ENCODE data around the gene PARVG. TPM values are rescaled to one million over a fixed set of nuclear protein-coding genes. Genes with fewer than 3 reads are reported as not detected.
A peak's percentile ranks its signal among the peaks of the same experiment; 100 is the strongest.

PARVG gene, protein sequence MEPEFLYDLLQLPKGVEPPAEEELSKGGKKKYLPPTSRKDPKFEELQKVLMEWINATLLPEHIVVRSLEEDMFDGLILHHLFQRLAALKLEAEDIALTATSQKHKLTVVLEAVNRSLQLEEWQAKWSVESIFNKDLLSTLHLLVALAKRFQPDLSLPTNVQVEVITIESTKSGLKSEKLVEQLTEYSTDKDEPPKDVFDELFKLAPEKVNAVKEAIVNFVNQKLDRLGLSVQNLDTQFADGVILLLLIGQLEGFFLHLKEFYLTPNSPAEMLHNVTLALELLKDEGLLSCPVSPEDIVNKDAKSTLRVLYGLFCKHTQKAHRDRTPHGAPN
- 10 to 100 TPM in 2 of 4 donors, 1 to 10 TPM in 2; 7.1 to 16.2 (median 11.2) TPM for total RNA-seq

GRCh38 chr22:44180706-44181032, at the start of gene PARVG:
Gene PARVG (plus strand): TSS chr22:44180925. CDS start chr22:44183330, 2,405 bp downstream.
- Histone ChIP-seq H3K27ac (replicated peaks in 1 of 4) (peak within 1 kb of the TSS; percentile 41 to 57 (median 48)), H3K4me1 (peaks cover 0 to 3% (median 0%) of the 10 kb centered on the region in 4 donors), H3K9me3 (no peaks in the 10 kb centered on the region), H3K27me3 (peaks cover 0 to 36% (median 0%) of the 10 kb centered on the region in 4 donors), H3K36me3 (no peaks in the 10 kb centered on the region), H3K4me3 (peak within 1 kb of the TSS; percentile 14 to 49 (median 34))
- WGBS, result 77% methylated on average over 5 of the region's 5 CpGs
- TF ChIP-seq POLR2AphosphoS5 (IDR thresholded peaks at IDR 0.05) (no peak), POLR2A (IDR thresholded peaks at IDR 0.05; ENCODE audit: low read depth) (no peak), EP300 (IDR thresholded peaks at IDR 0.05) (no peak)
- TF ChIP-seq, protein P1, sequence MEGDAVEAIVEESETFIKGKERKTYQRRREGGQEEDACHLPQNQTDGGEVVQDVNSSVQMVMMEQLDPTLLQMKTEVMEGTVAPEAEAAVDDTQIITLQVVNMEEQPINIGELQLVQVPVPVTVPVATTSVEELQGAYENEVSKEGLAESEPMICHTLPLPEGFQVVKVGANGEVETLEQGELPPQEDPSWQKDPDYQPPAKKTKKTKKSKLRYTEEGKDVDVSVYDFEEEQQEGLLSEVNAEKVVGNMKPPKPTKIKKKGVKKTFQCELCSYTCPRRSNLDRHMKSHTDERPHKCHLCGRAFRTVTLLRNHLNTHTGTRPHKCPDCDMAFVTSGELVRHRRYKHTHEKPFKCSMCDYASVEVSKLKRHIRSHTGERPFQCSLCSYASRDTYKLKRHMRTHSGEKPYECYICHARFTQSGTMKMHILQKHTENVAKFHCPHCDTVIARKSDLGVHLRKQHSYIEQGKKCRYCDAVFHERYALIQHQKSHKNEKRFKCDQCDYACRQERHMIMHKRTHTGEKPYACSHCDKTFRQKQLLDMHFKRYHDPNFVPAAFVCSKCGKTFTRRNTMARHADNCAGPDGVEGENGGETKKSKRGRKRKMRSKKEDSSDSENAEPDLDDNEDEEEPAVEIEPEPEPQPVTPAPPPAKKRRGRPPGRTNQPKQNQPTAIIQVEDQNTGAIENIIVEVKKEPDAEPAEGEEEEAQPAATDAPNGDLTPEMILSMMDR (IDR thresholded peaks at IDR 0.05), result no peak
- intact Hi-C loops (cut with DNase I), result no loop called here
- DNase-seq (ENCODE audit: extremely low spot score), result no peak

- no peak for DNase-seq (ENCODE audit: extremely low spot score)
- intact Hi-C loops (cut with DNase I), result no loop called here
Measured at GRCh38 chr22:44131412-44131811, 49.3 kb upstream of the PARVG start.

DNA sequence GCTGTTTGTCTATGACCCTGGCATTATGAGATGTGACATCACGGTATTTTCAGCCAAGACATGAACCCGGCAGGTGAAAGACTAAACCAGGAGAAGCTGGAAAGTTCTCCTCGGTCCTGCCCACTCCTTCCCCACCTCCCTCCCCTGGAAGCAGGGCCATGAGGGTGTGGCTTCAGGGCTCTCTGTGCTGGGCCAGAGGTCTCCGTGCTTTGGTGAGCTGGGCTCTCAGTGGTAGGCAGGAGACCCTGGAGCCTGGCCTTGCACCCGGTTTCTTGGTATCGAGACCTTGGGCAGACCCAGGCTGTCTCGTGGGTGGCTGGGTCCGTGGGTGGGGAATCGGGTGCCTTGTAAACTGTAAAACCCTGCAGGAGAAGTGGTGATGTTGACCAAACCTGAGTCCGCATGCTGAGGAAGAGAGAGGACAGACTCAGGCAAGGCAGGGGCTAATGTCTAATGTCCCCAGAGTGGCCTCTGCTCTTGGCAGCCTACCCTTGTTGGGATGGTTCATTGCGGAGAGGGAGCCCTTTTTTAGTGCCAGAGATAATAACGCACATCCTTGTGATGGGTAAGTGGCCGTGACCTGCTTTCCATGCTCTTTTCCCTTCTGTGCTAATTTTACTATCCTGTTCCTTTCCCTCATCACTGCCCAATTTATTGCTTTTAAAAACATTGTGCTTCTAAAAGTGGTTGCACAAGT, 48.6 kb upstream of the PARVG start:
- H3K9me3 ChIP-seq, result peaks cover 0 to 9% (median 3%) of the 10 kb centered on the region in 4 donors
- H3K36me3 ChIP-seq, result peaks cover 27 to 66% (median 62%) of the 10 kb centered on the region in 4 donors
- no peak overlapping the region for H3K27ac ChIP-seq (replicated peaks in 1 of 4)
- H3K4me1 ChIP-seq, result peaks cover 0 to 3% (median 0%) of the 10 kb centered on the region in 4 donors
- intact Hi-C loops (cut with DNase I), result no loop called here
- no peaks in the 10 kb centered on the region for H3K27me3 ChIP-seq
- 92% methylated on average over 12 of the region's 13 CpGs for WGBS
- TF ChIP-seq POLR2A (IDR thresholded peaks at IDR 0.05; ENCODE audit: low read depth) (no peak), EP300 (IDR thresholded peaks at IDR 0.05) (no peak), POLR2AphosphoS5 (IDR thresholded peaks at IDR 0.05) (no peak)
- TF ChIP-seq, protein P1 (IDR thresholded peaks at IDR 0.05), result no peak
- no peak overlapping the region for H3K4me3 ChIP-seq
- DNase-seq (ENCODE audit: extremely low spot score), result no peak

More at GRCh38 chr22:44131412-44131811, 49.3 kb upstream of the PARVG start:
- no peak overlapping the region for H3K27ac ChIP-seq (replicated peaks in 1 of 4)
- no peaks in the 10 kb centered on the region for H3K27me3 ChIP-seq
- WGBS, result 90% methylated on average over 11 of the region's 12 CpGs
- peaks cover 20 to 61% (median 54%) of the 10 kb centered on the region in 4 donors for H3K36me3 ChIP-seq
- TF ChIP-seq POLR2AphosphoS5 (IDR thresholded peaks at IDR 0.05), result no peak
- no peak for TF ChIP-seq POLR2A (IDR thresholded peaks at IDR 0.05; ENCODE audit: low read depth)
- TF ChIP-seq, protein P1 (IDR thresholded peaks at IDR 0.05), result no peak
- TF ChIP-seq EP300 (IDR thresholded peaks at IDR 0.05), result no peak
- H3K4me1 ChIP-seq, result peaks cover 0 to 3% (median 0%) of the 10 kb centered on the region in 4 donors
- peaks cover 0 to 8% (median 3%) of the 10 kb centered on the region in 4 donors for H3K9me3 ChIP-seq
- H3K4me3 ChIP-seq, result no peak overlapping the region

DNA sequence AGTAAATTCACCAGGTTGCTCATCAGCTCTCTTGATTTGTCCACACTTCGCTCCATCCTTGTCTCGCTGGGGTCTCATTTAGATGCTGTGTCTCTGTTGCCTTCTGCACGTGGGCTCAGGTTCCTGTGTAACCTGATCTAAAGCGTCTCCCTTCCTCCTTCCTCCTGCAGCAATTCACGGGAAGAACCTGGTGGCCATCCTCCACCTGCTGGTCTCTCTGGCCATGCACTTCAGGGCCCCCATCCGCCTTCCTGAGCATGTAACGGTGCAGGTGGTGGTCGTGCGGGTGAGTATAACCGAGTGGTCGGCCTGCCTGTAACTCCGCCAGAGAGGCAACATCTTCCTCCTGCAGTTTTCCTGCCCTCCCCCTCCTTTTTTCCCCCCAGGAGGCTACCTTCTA, 48.0 kb upstream of the PARVG start:
- H3K4me3 ChIP-seq, result no peak overlapping the region
- TF ChIP-seq POLR2AphosphoS5 (IDR thresholded peaks at IDR 0.05) (no peak), EP300 (IDR thresholded peaks at IDR 0.05) (no peak), POLR2A (IDR thresholded peaks at IDR 0.05; ENCODE audit: low read depth) (no peak)
- TF ChIP-seq, protein P1 (IDR thresholded peaks at IDR 0.05), result no peak
- DNase-seq (ENCODE audit: extremely low spot score), result no peak
- H3K9me3 ChIP-seq, result peaks cover 0 to 15% (median 8%) of the 10 kb centered on the region in 4 donors
- H3K36me3 ChIP-seq, result peaks cover 33 to 72% (median 67%) of the 10 kb centered on the region in 4 donors
- no peaks in the 10 kb centered on the region for H3K27me3 ChIP-seq
- H3K27ac ChIP-seq (replicated peaks in 1 of 4), result no peak overlapping the region
- H3K4me1 ChIP-seq, result peaks cover 0 to 3% (median 0%) of the 10 kb centered on the region in 4 donors
- 95% methylated on average over 12 of the region's 12 CpGs for WGBS
- intact Hi-C loops (cut with DNase I), result no loop called here

Data from esophagus muscularis mucosa (tissue), 4 donors.